Measurements from ENCODE around the gene KRTAP4-12. TPM values are rescaled to one million over a fixed set of nuclear protein-coding genes. Genes with fewer than 3 reads are reported as not detected.
"Not testable (repeated sequence)": the region's sequence is repeated elsewhere in the genome, so short reads cannot be mapped to it uniquely, and the experiment has no call there.

Gene KRTAP4-12
- total RNA-seq, 1 donor: not detected

DNA sequence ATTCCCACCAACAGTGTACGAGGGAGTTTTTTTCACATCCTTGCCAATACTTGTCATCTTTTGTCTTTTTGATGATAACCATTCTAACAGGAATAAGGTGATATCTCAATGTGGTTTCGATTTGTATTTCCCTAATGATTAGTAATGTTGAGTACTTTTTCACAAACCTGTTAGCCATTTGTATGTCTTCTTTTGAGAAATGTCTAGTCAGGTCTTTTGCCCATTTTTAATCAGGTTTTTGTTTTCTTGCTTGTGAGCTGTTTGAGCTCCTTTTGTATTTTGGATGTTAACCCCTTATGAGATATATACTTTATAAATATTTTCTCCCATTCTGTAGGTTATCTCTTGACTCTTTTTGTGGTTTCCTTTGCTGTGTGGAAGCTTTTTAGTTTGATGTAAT, 27.5 kb upstream of the KRTAP4-12 start:
- TF ChIP-seq CTCF (IDR thresholded peaks at IDR 0.05; ENCODE audit: insufficient read depth, low read length): no peak
- DNase-seq (ENCODE audit: low read depth): no peak

DNA sequence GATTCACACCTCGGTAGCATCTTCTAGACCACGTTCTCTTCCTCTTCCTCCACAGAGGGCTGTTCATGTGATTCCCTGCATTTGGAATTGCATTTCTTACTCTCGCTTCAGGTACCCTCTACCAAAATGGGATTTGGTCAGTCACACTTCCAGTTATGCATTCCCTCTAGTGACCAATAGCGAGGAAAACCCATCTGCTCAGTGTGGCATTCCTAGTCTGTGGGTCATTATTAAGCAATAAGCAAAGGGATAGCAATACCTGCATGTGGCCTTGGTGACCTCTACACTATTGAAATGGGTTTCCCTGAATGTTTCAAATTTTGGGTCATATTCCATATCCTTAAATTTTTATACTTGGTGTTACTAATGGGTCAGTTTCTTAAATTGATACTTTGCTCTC, 26.0 kb upstream of the KRTAP4-12 start:
- no peak for TF ChIP-seq CTCF (IDR thresholded peaks at IDR 0.05; ENCODE audit: insufficient read depth, low read length)
- no peak for DNase-seq (ENCODE audit: low read depth)
- H3K4me3 ChIP-seq (ENCODE audit: low read depth, low read length): no peak overlapping the region

More for the DNA sequence above, 27.5 kb upstream of the KRTAP4-12 start:
- no peak overlapping the region for H3K4me3 ChIP-seq (ENCODE audit: low read depth, low read length)

DNA sequence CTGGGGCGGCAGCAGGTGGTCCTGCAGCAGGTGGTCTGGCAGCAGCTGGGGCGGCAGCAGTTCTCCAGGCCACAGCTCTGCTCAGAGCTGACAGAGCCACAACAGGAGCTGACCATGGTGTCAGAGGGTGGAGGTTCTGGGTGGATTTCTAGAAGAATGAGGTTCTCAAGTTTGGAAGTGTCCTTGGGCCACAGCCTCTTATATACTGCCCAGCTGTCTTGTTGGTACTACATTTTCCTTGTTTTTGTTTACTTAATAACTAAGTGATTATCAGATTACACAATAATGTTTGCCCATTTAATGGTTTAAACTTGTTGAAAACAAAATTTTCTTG, 25.6 kb upstream of the KRTAP4-12 start, which contains the start of gene KRTAP4-5:
Gene KRTAP4-5, minus strand, starts transcription at position 174 of the 334 bp plus-strand sequence. Its CDS starts 58 bp downstream, at position 116.
- no peak for DNase-seq (ENCODE audit: low read depth)
- TF ChIP-seq CTCF (IDR thresholded peaks at IDR 0.05; ENCODE audit: insufficient read depth, low read length): no peak
- H3K4me3 ChIP-seq (ENCODE audit: low read depth, low read length): no peak within 1 kb of the TSS

- not testable (repeated sequence) for H3K4me3 ChIP-seq (ENCODE audit: low read depth, low read length); DNase-seq (ENCODE audit: low read depth)
These were observed 25.1 kb upstream of the KRTAP4-12 start for GRCh38 chr17:41148971-41149651.

- H3K4me3 ChIP-seq (ENCODE audit: low read depth, low read length): no peak overlapping the region
- TF ChIP-seq CTCF (IDR thresholded peaks at IDR 0.05; ENCODE audit: insufficient read depth, low read length): no peak
- DNase-seq (ENCODE audit: low read depth): no peak
These were observed 23.7 kb upstream of the KRTAP4-12 start for GRCh38 chr17:41147531-41148204.

DNA sequence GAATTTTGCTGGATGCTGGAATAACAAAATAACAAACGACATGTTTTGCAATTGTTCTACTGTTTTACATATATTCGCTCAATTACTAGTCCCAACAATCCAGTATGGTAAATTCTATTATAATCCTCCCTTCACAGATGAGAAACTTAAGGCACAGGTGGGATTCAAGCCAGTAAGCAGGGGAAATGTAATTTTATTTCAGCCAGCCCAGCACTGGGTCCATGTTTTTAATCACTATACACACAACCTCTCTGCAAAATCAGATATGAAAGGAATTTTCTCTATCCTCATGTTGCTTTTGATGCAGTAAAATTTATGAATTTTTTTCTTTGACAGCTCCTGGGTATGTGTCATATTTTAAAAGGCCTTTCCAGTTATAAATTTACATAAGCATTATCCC, 21.3 kb upstream of the KRTAP4-12 start:
- no peak for TF ChIP-seq CTCF (IDR thresholded peaks at IDR 0.05; ENCODE audit: insufficient read depth, low read length)
- H3K4me3 ChIP-seq (ENCODE audit: low read depth, low read length): no peak overlapping the region

GRCh38 chr17:41144846-41145245, 20.9 kb upstream of the KRTAP4-12 start:
- no peak for TF ChIP-seq CTCF (IDR thresholded peaks at IDR 0.05; ENCODE audit: insufficient read depth, low read length)
- no peak overlapping the region for H3K4me3 ChIP-seq (ENCODE audit: low read depth, low read length)
- DNase-seq (ENCODE audit: low read depth): no peak

More for the DNA sequence above, 21.3 kb upstream of the KRTAP4-12 start:
- DNase-seq (ENCODE audit: low read depth): no peak
